CD8-positive, alpha-beta memory T cell (primary cell): Measurements from ENCODE around the gene TTN. TPM values are rescaled to one million over a fixed set of nuclear protein-coding genes. Genes with fewer than 3 reads are reported as not detected.

Source experiments
- CTCF ChIA-PET: fragments of 350-600 bp; sonication (Branson Sonifier 250); formaldehyde crosslinking; loops from one replicate; lab custom pipeline; 2021; ENCODE audit warnings: antibody characterized with exemption; lab: Charles Lee
- POLR2A ChIA-PET: fragments of 350-600 bp; sonication (Branson Sonifier 250); formaldehyde crosslinking; loops from one replicate; lab custom pipeline; 2021; ENCODE audit warnings: antibody characterized with exemption; lab: Charles Lee
- DNase-seq, 5 donors: peaks; one replicate each; pipeline versions ENCODE4 v3.0.0 to v3.0.0-alpha.2; 2020 to 2022; ENCODE audit warnings: mixed read lengths in 1 of 5
- H3K27ac ChIP-seq: one replicate; pipeline ENCODE4 v1.7.0; 2013; ENCODE audit warnings: low read depth, mild to moderate bottlenecking, low read length, moderate library complexity
- H3K27me3 ChIP-seq: 2 replicates; pipeline ENCODE4 v1.7.0; 2013; ENCODE audit warnings: low read length, mild to moderate bottlenecking; ENCODE audit not compliant: insufficient read depth, poor library complexity, severe bottlenecking
- H3K36me3 ChIP-seq: 2 replicates; pipeline ENCODE4 v1.7.0; 2013; ENCODE audit warnings: mild to moderate bottlenecking, low read length, moderate library complexity; ENCODE audit not compliant: insufficient read depth
- H3K4me1 ChIP-seq: 2 replicates; pipeline ENCODE4 v1.7.0; 2013; ENCODE audit warnings: mild to moderate bottlenecking, low read length, moderate library complexity; ENCODE audit not compliant: insufficient read depth
- H3K4me3 ChIP-seq: 2 replicates; pipeline ENCODE4 v1.7.0; 2013; ENCODE audit warnings: mild to moderate bottlenecking, low read length
- H3K9me3 ChIP-seq: 2 replicates; pipeline ENCODE4 v1.7.0; 2013; ENCODE audit warnings: mild to moderate bottlenecking, low read length
- H3K27ac Mint-ChIP-seq, 8 donors: one replicate each; pipeline ENCODE4 v1.8.0; 2020 to 2021; ENCODE audit warnings: mixed read lengths in 8 of 8, mild to moderate bottlenecking in 6 of 8, inconsistent platforms in 3 of 8, moderate library complexity in 3 of 8
- H3K27me3 Mint-ChIP-seq, 2 donors: one replicate each; pipeline ENCODE4 v1.8.0; 2020 to 2021; ENCODE audit warnings: mixed read lengths in 2 of 2, mild to moderate bottlenecking in 1 of 2, moderate library complexity in 1 of 2
- H3K36me3 Mint-ChIP-seq, 3 donors: one replicate each; pipeline ENCODE4 v1.8.0; 2020 to 2021; ENCODE audit warnings: mixed read lengths in 3 of 3, inconsistent platforms in 1 of 3, mild to moderate bottlenecking in 1 of 3
- H3K4me1 Mint-ChIP-seq, 3 donors: one replicate each; pipeline ENCODE4 v1.8.0; 2020 to 2021; ENCODE audit warnings: mixed read lengths in 3 of 3, inconsistent platforms in 1 of 3, mild to moderate bottlenecking in 1 of 3
- H3K4me3 Mint-ChIP-seq, 7 donors: one replicate each; pipeline ENCODE4 v1.8.0; 2020 to 2021; ENCODE audit warnings: mixed read lengths in 7 of 7, mild to moderate bottlenecking in 6 of 7, moderate library complexity in 4 of 7, inconsistent platforms in 2 of 7
- H3K9me3 Mint-ChIP-seq, 5 donors: one replicate each; pipeline ENCODE4 v1.8.0; 2020 to 2022; ENCODE audit warnings: mixed read lengths in 5 of 5, mild to moderate bottlenecking in 3 of 5, moderate library complexity in 2 of 5, inconsistent platforms in 1 of 5
- polyA plus RNA-seq: library from polyadenylated mRNA; unstranded; fragments of 300-500 nt; fragmentation: Illumina TruSeq; gene quantifications from one replicate; pipeline ENCODE4 v1.2.3, GENCODE V29; 2021
- total RNA-seq, 2 experiments: library from RNA; stranded (reverse); gene quantifications; one replicate each; pipeline ENCODE4 v1.2.3, GENCODE V29; 2021

Gene TTN
- total and polyA plus RNA-seq, 3 experiments from 2014 or later: 0.80 to 2.0 (median 0.83) TPM

DNA sequence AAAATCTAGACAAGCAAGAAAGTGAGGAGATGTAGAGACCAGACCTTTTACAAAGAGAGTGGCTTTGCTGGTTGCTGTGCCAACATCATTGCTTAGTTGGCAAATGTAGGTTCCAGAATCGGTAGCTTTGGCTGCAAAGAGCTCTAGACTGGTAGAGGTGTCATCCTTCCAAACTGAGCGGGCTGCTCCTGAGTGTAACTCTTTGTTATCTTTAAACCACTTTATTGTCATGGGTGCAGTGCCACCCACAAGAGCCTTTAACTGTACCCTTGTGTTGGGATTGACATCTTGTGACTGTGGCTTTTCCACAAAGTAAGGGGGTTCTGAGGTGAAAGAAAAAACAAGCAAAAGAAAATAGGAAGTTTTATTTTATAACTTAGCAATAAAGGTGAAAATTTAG, 77.2 kb downstream of the TTN start:
- H3K9me3 Mint-ChIP-seq: peaks cover 0 to 5% (median 0%) of the 10 kb centered on the region in 5 donors
- POLR2A ChIA-PET: no interaction called here

DNA sequence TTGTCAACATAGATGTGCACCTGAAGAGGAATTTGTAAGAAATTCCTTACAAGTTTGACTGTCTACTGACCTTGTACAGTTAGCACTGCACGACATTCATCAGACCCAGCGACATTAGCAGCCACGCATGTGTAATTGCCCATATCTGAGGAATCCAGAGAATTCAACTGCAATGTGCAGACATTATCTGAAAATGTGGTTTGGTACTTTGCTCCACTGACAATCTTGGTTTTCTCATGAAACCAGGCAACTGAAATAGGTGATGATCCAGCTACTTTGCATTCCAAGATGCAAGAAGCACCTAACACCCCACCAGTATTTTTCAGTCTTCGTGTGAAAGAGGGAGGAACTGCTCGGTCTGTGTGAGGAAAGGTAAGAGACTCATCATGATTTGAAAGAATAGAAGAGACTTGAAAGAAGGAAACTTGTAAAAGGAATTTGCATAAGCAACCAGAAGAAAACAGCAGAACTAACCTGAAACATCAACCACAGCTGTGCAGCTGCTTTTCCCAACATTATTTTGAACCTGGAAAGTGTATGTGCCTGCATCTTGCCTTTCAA, 83.4 kb downstream of the TTN start:
- no peak overlapping the region for H3K4me3 ChIP-seq
- no peaks in the 10 kb centered on the region for H3K9me3 ChIP-seq
- DNase-seq: no peak
- Mint-ChIP-seq H3K9me3 (no peaks in the 10 kb centered on the region), H3K4me3 (no peak overlapping the region), H3K27me3 (no peaks in the 10 kb centered on the region), H3K4me1 (no peaks in the 10 kb centered on the region), H3K27ac (no peak overlapping the region), H3K36me3 (peaks cover 0 to 17% (median 5%) of the 10 kb centered on the region in 3 donors)
- no peak overlapping the region for H3K27ac ChIP-seq
- H3K27me3 ChIP-seq: no peaks in the 10 kb centered on the region
- no peaks in the 10 kb centered on the region for H3K36me3 ChIP-seq
- ChIA-PET CTCF (no interaction called here), POLR2A (no interaction called here)
- no peaks in the 10 kb centered on the region for H3K4me1 ChIP-seq

More for the DNA sequence above, 77.2 kb downstream of the TTN start:
- Histone ChIP-seq H3K27me3 (no peaks in the 10 kb centered on the region), H3K9me3 (no peaks in the 10 kb centered on the region), H3K36me3 (no peaks in the 10 kb centered on the region), H3K27ac (no peak overlapping the region), H3K4me3 (no peak overlapping the region), H3K4me1 (no peaks in the 10 kb centered on the region)
- H3K27me3 Mint-ChIP-seq: no peaks in the 10 kb centered on the region
- DNase-seq: no peak
- peaks cover 0 to 1% (median 0%) of the 10 kb centered on the region in 3 donors for H3K36me3 Mint-ChIP-seq
- no peaks in the 10 kb centered on the region for H3K4me1 Mint-ChIP-seq
- CTCF ChIA-PET: no interaction called here
- no peak overlapping the region for H3K4me3 Mint-ChIP-seq
- no peak overlapping the region for H3K27ac Mint-ChIP-seq

DNA sequence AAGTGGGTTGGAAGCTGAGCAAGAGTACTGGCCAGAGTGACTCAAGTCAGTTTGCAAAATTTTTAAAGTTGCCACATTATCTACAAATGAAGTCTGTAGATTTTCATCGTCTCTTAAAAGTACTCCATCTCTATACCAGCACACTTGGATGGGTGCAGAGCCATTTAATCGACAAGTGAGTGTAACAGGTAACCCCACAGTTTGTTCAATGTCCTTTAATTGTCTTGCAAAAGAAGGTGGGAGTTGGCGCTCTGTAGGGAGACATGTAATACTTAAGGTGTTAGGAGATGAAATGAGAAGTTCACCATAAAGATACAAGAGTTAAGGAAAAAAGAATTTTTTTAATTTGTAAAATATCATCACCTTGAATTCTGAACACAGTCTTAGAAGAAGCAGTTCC, 84.9 kb downstream of the TTN start:
- H3K27ac ChIP-seq: no peak overlapping the region
- no peaks in the 10 kb centered on the region for H3K27me3 ChIP-seq
- Mint-ChIP-seq H3K4me1 (no peaks in the 10 kb centered on the region), H3K4me3 (no peak overlapping the region), H3K27me3 (no peaks in the 10 kb centered on the region), H3K36me3 (peaks cover 0 to 27% (median 11%) of the 10 kb centered on the region in 3 donors), H3K9me3 (peaks cover 0 to 2% (median 0%) of the 10 kb centered on the region in 5 donors), H3K27ac (no peak overlapping the region)
- H3K36me3 ChIP-seq: no peaks in the 10 kb centered on the region
- no peaks in the 10 kb centered on the region for H3K4me1 ChIP-seq
- DNase-seq: no peak
- ChIA-PET CTCF (no interaction called here), POLR2A (no interaction called here)
- no peak overlapping the region for H3K4me3 ChIP-seq
- H3K9me3 ChIP-seq: no peaks in the 10 kb centered on the region

DNA sequence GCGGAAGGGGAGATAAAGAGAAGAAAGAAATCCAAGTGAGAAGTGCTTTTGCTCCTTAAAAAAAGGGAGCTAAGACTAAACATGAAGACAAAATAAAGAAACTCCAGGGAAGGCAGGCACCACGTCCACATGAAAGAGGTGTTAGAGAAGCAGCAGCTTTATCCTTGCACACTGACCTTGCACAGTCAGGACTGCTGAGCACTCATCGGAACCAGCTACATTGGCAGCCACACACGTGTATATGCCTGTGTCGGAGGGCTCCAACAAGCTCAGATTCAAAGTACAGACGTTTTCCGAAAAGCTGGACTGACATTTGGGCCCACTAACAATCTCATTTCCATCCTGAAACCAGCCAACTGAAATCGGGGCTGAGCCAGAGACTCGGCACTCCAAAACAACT, 88.2 kb downstream of the TTN start:
- H3K4me3 Mint-ChIP-seq: no peak overlapping the region

DNA sequence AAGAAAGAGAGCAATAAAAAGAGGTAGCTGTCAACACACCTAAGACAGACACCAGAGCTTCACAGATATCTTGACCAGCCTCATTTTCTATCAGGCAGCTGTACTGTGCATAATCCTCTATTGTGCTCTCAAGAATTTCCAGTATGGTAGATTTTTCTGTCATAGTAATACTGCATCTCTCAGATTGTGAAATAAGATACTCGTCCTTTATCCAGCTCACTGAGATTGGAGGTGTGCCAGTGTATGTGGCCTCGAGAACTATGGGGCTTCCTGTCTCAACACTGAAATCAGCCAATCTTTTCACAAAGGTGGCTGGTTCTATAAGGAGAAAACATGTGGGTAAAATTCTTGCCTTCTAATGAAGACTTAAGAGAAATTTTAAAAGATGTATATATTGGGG, 88.9 kb downstream of the TTN start:
- CTCF ChIA-PET: interaction anchor here (0.7 kb wide), 1 partner anchor 18 kb away, joined by 3 read pairs; no protein-coding TSS in a partner anchor

More for the DNA sequence above, 88.2 kb downstream of the TTN start:
- no peak overlapping the region for H3K27ac ChIP-seq
- no peaks in the 10 kb centered on the region for H3K36me3 ChIP-seq
- H3K27ac Mint-ChIP-seq: no peak overlapping the region
- H3K9me3 ChIP-seq: no peaks in the 10 kb centered on the region
- H3K4me1 Mint-ChIP-seq: no peaks in the 10 kb centered on the region
- no peaks in the 10 kb centered on the region for H3K4me1 ChIP-seq
- ChIA-PET CTCF (no interaction called here), POLR2A (no interaction called here)
- no peak overlapping the region for H3K4me3 ChIP-seq
- H3K27me3 Mint-ChIP-seq: no peaks in the 10 kb centered on the region
- peaks cover 0 to 2% (median 0%) of the 10 kb centered on the region in 5 donors for H3K9me3 Mint-ChIP-seq
- DNase-seq: no peak
- no peaks in the 10 kb centered on the region for H3K27me3 ChIP-seq
- peaks cover 0 to 27% (median 13%) of the 10 kb centered on the region in 3 donors for H3K36me3 Mint-ChIP-seq

DNA sequence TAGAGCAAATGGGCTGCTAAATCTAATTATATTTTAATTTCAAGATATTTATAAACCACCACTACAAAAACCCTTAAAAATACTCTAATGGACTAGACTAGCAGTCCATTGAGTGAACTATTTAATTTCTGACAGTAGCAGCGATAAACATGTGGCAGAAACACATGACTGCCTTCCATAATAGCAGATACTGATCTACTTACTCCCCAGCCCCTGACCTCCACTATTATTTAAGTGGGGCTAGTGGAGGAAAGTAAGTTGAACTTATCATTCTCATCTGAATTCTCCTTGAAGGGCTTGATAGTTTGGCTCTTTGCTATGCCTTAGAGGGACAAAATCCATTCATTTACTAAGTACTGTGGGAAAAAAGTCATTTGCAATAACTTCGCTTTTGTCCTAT, 90.8 kb downstream of the TTN start:
- CTCF ChIA-PET: no interaction called here

More for the DNA sequence above, 88.9 kb downstream of the TTN start:
- Mint-ChIP-seq H3K4me3 (no peak overlapping the region), H3K27me3 (no peaks in the 10 kb centered on the region), H3K36me3 (peaks cover 0 to 30% (median 13%) of the 10 kb centered on the region in 3 donors), H3K27ac (no peak overlapping the region), H3K9me3 (peaks cover 0 to 2% (median 0%) of the 10 kb centered on the region in 5 donors), H3K4me1 (no peaks in the 10 kb centered on the region)
- Histone ChIP-seq H3K4me1 (no peaks in the 10 kb centered on the region), H3K27ac (no peak overlapping the region), H3K9me3 (no peaks in the 10 kb centered on the region), H3K4me3 (no peak overlapping the region), H3K36me3 (no peaks in the 10 kb centered on the region), H3K27me3 (no peaks in the 10 kb centered on the region)
- DNase-seq: no peak
- POLR2A ChIA-PET: no interaction called here

DNA sequence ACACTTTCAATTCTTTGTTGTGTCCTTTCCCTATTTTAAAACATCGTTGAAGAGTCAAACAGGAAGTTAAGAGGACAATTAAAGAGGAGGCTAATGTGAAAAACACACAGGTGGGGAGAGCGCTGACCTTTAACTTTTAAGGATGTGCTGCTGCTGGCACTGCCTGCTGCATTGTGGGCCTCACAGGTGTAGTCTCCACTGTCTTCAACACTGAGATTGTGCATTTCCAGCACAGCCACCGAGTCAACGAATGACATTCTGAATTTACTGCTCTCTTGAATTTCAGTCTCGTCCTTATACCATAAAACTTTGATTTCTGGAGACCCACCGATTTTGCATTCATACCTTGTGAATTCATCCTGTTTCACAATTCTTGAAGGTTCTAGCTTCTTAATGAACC, 91.9 kb downstream of the TTN start:
- Mint-ChIP-seq H3K36me3 (peaks cover 0 to 31% (median 15%) of the 10 kb centered on the region in 3 donors), H3K4me3 (no peak overlapping the region), H3K4me1 (no peaks in the 10 kb centered on the region), H3K9me3 (peaks cover 0 to 2% (median 0%) of the 10 kb centered on the region in 5 donors), H3K27ac (no peak overlapping the region), H3K27me3 (no peaks in the 10 kb centered on the region)
- Histone ChIP-seq H3K27ac (no peak overlapping the region), H3K36me3 (no peaks in the 10 kb centered on the region), H3K4me3 (no peak overlapping the region), H3K9me3 (no peaks in the 10 kb centered on the region), H3K4me1 (no peaks in the 10 kb centered on the region), H3K27me3 (no peaks in the 10 kb centered on the region)
- DNase-seq: no peak
- ChIA-PET POLR2A (no interaction called here), CTCF (no interaction called here)

More for the DNA sequence above, 90.8 kb downstream of the TTN start:
- no peak for DNase-seq
- H3K27me3 ChIP-seq: no peaks in the 10 kb centered on the region
- H3K27ac ChIP-seq: no peak overlapping the region
- H3K9me3 Mint-ChIP-seq: peaks cover 0 to 2% (median 0%) of the 10 kb centered on the region in 5 donors
- no peak overlapping the region for H3K4me3 Mint-ChIP-seq
- no peaks in the 10 kb centered on the region for H3K9me3 ChIP-seq
- H3K27ac Mint-ChIP-seq: no peak overlapping the region
- H3K4me3 ChIP-seq: no peak overlapping the region
- POLR2A ChIA-PET: no interaction called here
- H3K36me3 ChIP-seq: no peaks in the 10 kb centered on the region
- H3K4me1 ChIP-seq: no peaks in the 10 kb centered on the region
- H3K4me1 Mint-ChIP-seq: no peaks in the 10 kb centered on the region
- H3K27me3 Mint-ChIP-seq: no peaks in the 10 kb centered on the region
- peaks cover 0 to 28% (median 13%) of the 10 kb centered on the region in 3 donors for H3K36me3 Mint-ChIP-seq

DNA sequence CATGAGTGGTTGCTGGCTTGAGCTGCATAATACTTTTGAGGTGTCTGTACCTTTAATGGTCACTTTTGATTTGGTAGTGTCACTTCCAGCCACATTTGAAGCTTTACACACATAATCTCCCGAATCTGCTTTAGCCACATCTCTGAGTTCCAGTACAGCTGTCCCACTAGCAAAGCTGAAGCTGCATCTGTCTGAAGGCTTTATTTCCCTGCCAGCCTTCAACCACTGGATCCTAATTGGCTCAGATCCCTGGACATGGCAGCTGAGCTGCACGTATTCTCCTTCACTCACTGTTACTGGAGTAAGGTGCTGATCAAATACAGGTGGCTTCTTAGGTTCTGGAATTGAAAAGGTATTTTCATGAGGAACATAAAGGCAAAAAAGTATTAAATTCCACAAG, 99.7 kb downstream of the TTN start:
- Histone ChIP-seq H3K4me3 (no peak overlapping the region), H3K27ac (no peak overlapping the region), H3K27me3 (no peaks in the 10 kb centered on the region), H3K36me3 (no peaks in the 10 kb centered on the region), H3K9me3 (no peaks in the 10 kb centered on the region), H3K4me1 (no peaks in the 10 kb centered on the region)
- Mint-ChIP-seq H3K4me3 (no peak overlapping the region), H3K27ac (no peak overlapping the region), H3K27me3 (peaks cover 0 to 2% of the 10 kb centered on the region in 2 donors), H3K9me3 (no peaks in the 10 kb centered on the region), H3K36me3 (peaks cover 0 to 17% (median 4%) of the 10 kb centered on the region in 3 donors), H3K4me1 (no peaks in the 10 kb centered on the region)
- POLR2A ChIA-PET: no interaction called here
- CTCF ChIA-PET: no interaction called here
- DNase-seq: no peak
